Naive thymus-derived CD4-positive, alpha-beta T cell (primary cell): ENCODE data around the gene EVA1B. TPM values are rescaled to one million over a fixed set of nuclear protein-coding genes. Genes with fewer than 3 reads are reported as not detected.
A peak's percentile ranks its signal among the peaks of the same experiment; 100 is the strongest.

Experiments
- ATAC-seq: fragments of 150-1000 bp; cut with Tn5 transposase; 2 replicates; pipeline ENCODE4 v1.10.0; 2021; ENCODE audit warnings: mild to moderate bottlenecking, moderate library complexity
- CTCF ChIA-PET: fragments of 350-600 bp; sonication (Branson Sonifier 250); formaldehyde crosslinking; loops from one replicate; lab custom pipeline; 2021; ENCODE audit warnings: antibody characterized with exemption; lab: Charles Lee
- POLR2A ChIA-PET: fragments of 350-600 bp; sonication (Branson Sonifier 250); formaldehyde crosslinking; loops from one replicate; lab custom pipeline; 2021; ENCODE audit warnings: antibody characterized with exemption, inconsistent platforms; lab: Charles Lee
- DNase-seq, 9 donors: peaks; one replicate each; pipeline versions ENCODE4 v3.0.0 to v3.0.0-alpha.2; 2020 to 2022; ENCODE audit warnings: mixed read lengths in 1 of 9
- H3K27ac ChIP-seq: one replicate; pipeline ENCODE4 v1.7.0; 2013; ENCODE audit warnings: mild to moderate bottlenecking, low read depth, low read length, moderate library complexity
- H3K27me3 ChIP-seq, 2 donors: one replicate each; pipeline ENCODE4 v1.7.0; 2013; ENCODE audit warnings: low read length in 2 of 2, mild to moderate bottlenecking in 2 of 2, moderate library complexity in 2 of 2; ENCODE audit not compliant: control insufficient read depth in 2 of 2, insufficient read depth in 2 of 2
- H3K36me3 ChIP-seq, 3 experiments: 1 replicate in 2 of 3; 2 replicates in 1 of 3; pipeline ENCODE4 v1.7.0; 2013; ENCODE audit warnings: low read length in 3 of 3, mild to moderate bottlenecking in 3 of 3, moderate library complexity in 1 of 3; ENCODE audit not compliant: insufficient read depth in 3 of 3, control insufficient read depth in 2 of 3
- H3K4me1 ChIP-seq, 2 donors: one replicate each; pipeline ENCODE4 v1.7.0; 2013; ENCODE audit warnings: low read length in 2 of 2, mild to moderate bottlenecking in 2 of 2, moderate library complexity in 1 of 2; ENCODE audit not compliant: control insufficient read depth in 2 of 2, insufficient read depth in 2 of 2
- H3K4me3 ChIP-seq: 2 replicates; pipeline ENCODE4 v1.7.0; 2013; ENCODE audit warnings: mild to moderate bottlenecking, low read length
- H3K9me3 ChIP-seq, 3 experiments: 1 replicate in 2 of 3; 2 replicates in 1 of 3; pipeline ENCODE4 v1.7.0; 2013; ENCODE audit warnings: low read length in 3 of 3; ENCODE audit not compliant: control insufficient read depth in 2 of 3
- H3K27ac Mint-ChIP-seq, 9 donors: one replicate each; pipeline ENCODE4 v1.8.0; 2020 to 2022; ENCODE audit warnings: mixed read lengths in 9 of 9, mild to moderate bottlenecking in 8 of 9, moderate library complexity in 5 of 9, inconsistent platforms in 2 of 9
- H3K27me3 Mint-ChIP-seq, 5 donors: one replicate each; pipeline ENCODE4 v1.8.0; 2021 to 2022; ENCODE audit warnings: mixed read lengths in 5 of 5, mild to moderate bottlenecking in 1 of 5
- H3K36me3 Mint-ChIP-seq, 5 donors: one replicate each; pipeline ENCODE4 v1.8.0; 2020 to 2022; ENCODE audit warnings: mixed read lengths in 5 of 5, mild to moderate bottlenecking in 3 of 5, inconsistent platforms in 1 of 5
- H3K4me1 Mint-ChIP-seq, 7 donors: one replicate each; pipeline ENCODE4 v1.8.0; 2020 to 2022; ENCODE audit warnings: mixed read lengths in 7 of 7, mild to moderate bottlenecking in 3 of 7, inconsistent platforms in 1 of 7
- H3K4me3 Mint-ChIP-seq, 10 donors: one replicate each; pipeline ENCODE4 v1.8.0; 2020 to 2022; ENCODE audit warnings: mild to moderate bottlenecking in 10 of 10, mixed read lengths in 10 of 10, moderate library complexity in 6 of 10, inconsistent platforms in 2 of 10
- H3K9me3 Mint-ChIP-seq, 11 donors: one replicate each; pipeline ENCODE4 v1.8.0; 2020 to 2022; ENCODE audit warnings: mixed read lengths in 11 of 11, mild to moderate bottlenecking in 4 of 11, inconsistent platforms in 1 of 11, moderate library complexity in 1 of 11
- intact Hi-C, 2 donors: fragments of 100-400 bp; cut with micrococcal nuclease; formaldehyde crosslinking; loops; one replicate each; pipeline ENCODE4 v1.15.1; 2023
- polyA plus RNA-seq, 2 donors: library from polyadenylated mRNA; unstranded; fragments of 300-500 nt; fragmentation: Illumina TruSeq; gene quantifications; one replicate each; pipeline ENCODE4 v1.2.3, GENCODE V29; 2021
- total RNA-seq, 6 experiments: library from RNA in 5 of 6; stranded (reverse) in 5 of 6; gene quantifications; 1 replicate in 5 of 6; 2 replicates in 1 of 6; pipeline ENCODE4 v1.2.3 and lab custom pipeline; 2021 to 2026

EVA1B gene
- total and polyA plus RNA-seq, 7 experiments from 2014 or later = 0.43 to 12.5 (median 1.5) TPM

GRCh38 chr1:36337830-36338229 lies 14.4 kb upstream of the EVA1B start:
- Mint-ChIP-seq H3K4me1 (peaks cover 6 to 27% (median 19%) of the 10 kb centered on the region in 7 donors), H3K36me3 (peaks cover 0 to 15% (median 5%) of the 10 kb centered on the region in 5 donors), H3K27me3 (no peaks in the 10 kb centered on the region), H3K9me3 (no peaks in the 10 kb centered on the region), H3K27ac (peak overlapping the region in 1 of 9 donors; percentile 15), H3K4me3 (peak overlapping the region in 1 of 10 donors; percentile 20)
- Histone ChIP-seq H3K27ac (no peak overlapping the region), H3K27me3 (no peaks in the 10 kb centered on the region), H3K4me3 (no peak overlapping the region), H3K9me3 (no peaks in the 10 kb centered on the region), H3K36me3 (peaks cover 0 to 28% (median 6%) of the 10 kb centered on the region in 3 experiments), H3K4me1 (peaks cover 0 to 2% of the 10 kb centered on the region in 2 donors)
- ChIA-PET POLR2A (no interaction called here), CTCF (no interaction called here)
- intact Hi-C loops = no loop called here
- no peak for DNase-seq
- ATAC-seq = no peak

- H3K9me3 Mint-ChIP-seq = no peaks in the 10 kb centered on the region
- no peak overlapping the region for H3K4me3 Mint-ChIP-seq
- H3K4me3 ChIP-seq = no peak overlapping the region
- H3K4me1 Mint-ChIP-seq = peaks cover 0 to 17% (median 0%) of the 10 kb centered on the region in 7 donors
- ChIA-PET POLR2A (no interaction called here), CTCF (no interaction called here)
- no peaks in the 10 kb centered on the region for H3K4me1 ChIP-seq
- no peaks in the 10 kb centered on the region for H3K27me3 ChIP-seq
- DNase-seq (no peak), ATAC-seq (no peak)
- intact Hi-C loops = no loop called here
- no peak overlapping the region for H3K27ac Mint-ChIP-seq
- peaks cover 0 to 9% (median 0%) of the 10 kb centered on the region in 5 donors for H3K27me3 Mint-ChIP-seq
- no peaks in the 10 kb centered on the region for H3K36me3 Mint-ChIP-seq
- no peaks in the 10 kb centered on the region for H3K9me3 ChIP-seq
- H3K36me3 ChIP-seq = no peaks in the 10 kb centered on the region
- no peak overlapping the region for H3K27ac ChIP-seq
Observed at GRCh38 chr1:36330940-36331339, 7.5 kb upstream of the EVA1B start.

DNA sequence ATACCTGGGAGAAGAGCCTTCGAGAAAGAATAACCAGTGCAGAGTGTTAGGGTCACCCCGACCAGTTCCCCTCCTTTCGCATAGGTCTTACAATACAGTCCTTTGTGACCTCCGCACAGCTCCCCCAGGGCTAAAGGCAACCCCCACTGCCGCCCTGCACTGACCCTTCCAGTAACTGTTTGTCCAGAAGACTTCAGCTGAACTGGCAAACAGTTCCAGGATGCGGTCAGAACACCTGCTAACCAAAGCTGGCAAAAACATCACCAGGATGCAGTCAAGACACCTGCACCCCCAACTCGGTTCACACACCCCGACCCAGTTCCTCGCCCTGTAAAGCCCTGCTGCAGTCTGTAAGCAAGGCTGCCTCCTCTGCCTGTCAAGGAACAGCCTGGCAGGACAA lies 6.4 kb upstream of the EVA1B start:
- H3K36me3 ChIP-seq = no peaks in the 10 kb centered on the region
- H3K4me3 ChIP-seq = no peak overlapping the region
- no peak overlapping the region for H3K27ac Mint-ChIP-seq
- H3K9me3 Mint-ChIP-seq = no peaks in the 10 kb centered on the region
- H3K27me3 Mint-ChIP-seq = peaks cover 0 to 12% (median 0%) of the 10 kb centered on the region in 5 donors
- H3K4me1 Mint-ChIP-seq = peaks cover 0 to 17% (median under 1%) of the 10 kb centered on the region in 7 donors
- POLR2A ChIA-PET = no interaction called here
- no peaks in the 10 kb centered on the region for H3K27me3 ChIP-seq
- H3K9me3 ChIP-seq = no peaks in the 10 kb centered on the region
- DNase-seq = no peak
- H3K4me3 Mint-ChIP-seq = no peak overlapping the region
- no peak overlapping the region for H3K27ac ChIP-seq
- no peaks in the 10 kb centered on the region for H3K4me1 ChIP-seq
- no peak for ATAC-seq
- intact Hi-C loops = no loop called here
- CTCF ChIA-PET = no interaction called here
- no peaks in the 10 kb centered on the region for H3K36me3 Mint-ChIP-seq

DNA sequence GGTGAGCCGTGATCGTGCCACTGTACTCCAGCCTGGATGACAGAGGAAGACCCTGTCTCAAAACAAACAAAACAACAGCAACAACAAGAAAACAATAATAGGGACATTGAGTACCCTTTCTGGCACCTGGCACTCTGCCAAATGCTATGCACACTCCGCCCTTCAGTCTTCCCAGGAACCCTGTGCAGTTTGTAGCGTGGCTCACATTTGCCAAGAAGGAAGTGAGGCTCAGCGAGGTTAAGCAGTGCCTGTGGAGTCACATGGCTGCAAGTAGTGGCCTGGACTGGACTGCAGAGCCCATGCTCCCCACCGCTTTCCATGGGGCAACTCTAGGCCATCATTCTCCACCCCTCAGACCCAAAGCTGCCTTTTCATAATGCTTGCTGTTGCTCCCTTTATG lies 5.3 kb upstream of the EVA1B start:
- Mint-ChIP-seq H3K27me3 (peaks cover 0 to 12% (median 0%) of the 10 kb centered on the region in 5 donors), H3K27ac (no peak overlapping the region), H3K4me1 (peaks cover 6 to 26% (median 12%) of the 10 kb centered on the region in 7 donors), H3K36me3 (no peaks in the 10 kb centered on the region), H3K9me3 (no peaks in the 10 kb centered on the region), H3K4me3 (no peak overlapping the region)
- intact Hi-C loops = no loop called here
- Histone ChIP-seq H3K36me3 (no peaks in the 10 kb centered on the region), H3K9me3 (no peaks in the 10 kb centered on the region), H3K27ac (no peak overlapping the region), H3K27me3 (no peaks in the 10 kb centered on the region), H3K4me1 (peaks cover 10% of the 10 kb centered on the region in 2 donors), H3K4me3 (no peak overlapping the region)
- no peak for DNase-seq
- ChIA-PET POLR2A (no interaction called here), CTCF (no interaction called here)
- no peak for ATAC-seq

DNA sequence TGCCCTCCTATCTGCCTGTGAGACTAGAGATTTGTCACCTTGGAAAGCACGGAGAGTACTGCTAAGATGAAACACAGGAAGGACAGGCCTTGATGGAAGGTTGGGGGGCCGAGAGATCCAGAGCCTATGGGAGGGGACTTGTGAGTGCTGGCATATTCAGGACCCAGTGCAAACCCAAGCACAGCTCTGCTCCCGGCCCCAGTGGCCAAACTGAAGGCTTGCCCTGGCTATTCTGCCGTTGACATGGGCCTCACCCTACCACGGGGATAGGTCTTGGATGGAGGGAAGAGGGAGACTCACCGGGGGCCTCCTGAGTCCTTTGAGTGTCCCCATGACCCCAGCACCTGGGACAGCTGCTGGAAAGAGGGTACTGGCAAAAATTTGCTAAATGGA lies 4.6 kb upstream of the EVA1B start:
- H3K4me1 ChIP-seq = peaks cover 10 to 11% of the 10 kb centered on the region in 2 donors
- no peak overlapping the region for H3K4me3 Mint-ChIP-seq
- ChIA-PET CTCF (interaction anchor here (2.5 kb wide), 1 partner anchor 15 kb away, joined by 9 read pairs; no protein-coding TSS in a partner anchor), POLR2A (no interaction called here)
- peaks cover 0 to 12% (median 0%) of the 10 kb centered on the region in 5 donors for H3K27me3 Mint-ChIP-seq
- no peak overlapping the region for H3K4me3 ChIP-seq
- peak overlapping the region in 1 of 9 donors; percentile 31 for H3K27ac Mint-ChIP-seq
- H3K27me3 ChIP-seq = no peaks in the 10 kb centered on the region
- no peaks in the 10 kb centered on the region for H3K9me3 Mint-ChIP-seq
- H3K4me1 Mint-ChIP-seq = peaks cover 6 to 27% (median 13%) of the 10 kb centered on the region in 7 donors
- H3K9me3 ChIP-seq = no peaks in the 10 kb centered on the region
- intact Hi-C loops = no loop called here
- H3K36me3 ChIP-seq = no peaks in the 10 kb centered on the region
- H3K27ac ChIP-seq = no peak overlapping the region
- no peak for DNase-seq
- no peaks in the 10 kb centered on the region for H3K36me3 Mint-ChIP-seq
- ATAC-seq = no peak

DNA sequence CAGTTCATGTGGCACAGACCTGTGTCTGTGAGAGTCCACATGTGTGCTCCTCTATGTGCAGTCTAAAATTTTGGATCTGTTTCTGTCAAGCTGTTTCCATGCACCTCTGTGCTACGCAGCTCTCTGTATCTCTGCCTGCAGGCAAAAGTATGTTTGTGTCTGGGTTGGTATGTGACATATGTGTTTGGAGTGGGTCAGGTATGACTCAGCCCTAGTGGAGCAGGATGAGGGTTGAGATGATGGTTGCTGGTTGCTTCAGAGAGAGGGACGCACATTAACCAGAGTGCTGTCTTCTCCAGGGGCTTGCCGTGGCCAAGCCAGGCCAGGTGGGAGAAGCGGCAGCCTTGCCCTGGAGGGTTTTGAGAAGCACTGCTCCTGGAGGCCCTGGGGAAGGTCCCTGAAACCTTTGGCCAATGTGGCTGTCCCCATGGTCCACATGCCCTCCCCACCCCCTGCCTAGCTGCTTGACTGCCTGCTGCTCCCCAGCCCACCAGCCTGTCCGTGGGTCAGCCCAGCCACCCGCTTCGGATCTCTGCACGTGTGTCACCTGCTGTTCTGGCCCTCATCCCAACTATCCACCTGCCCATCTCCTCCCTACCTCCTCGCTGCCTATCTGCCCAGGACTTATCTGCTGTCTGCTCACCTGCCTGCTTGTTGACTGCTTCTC lies 4.1 kb upstream of the EVA1B start:
- CTCF ChIA-PET = interaction anchor here (0.6 to 2.5 kb wide), 2 partner anchors 15 to 112 kb away, joined by 3 to 9 read pairs; no protein-coding TSS in a partner anchor
- H3K4me3 ChIP-seq = no peak overlapping the region
- Mint-ChIP-seq H3K27me3 (peaks cover 0 to 12% (median 0%) of the 10 kb centered on the region in 5 donors), H3K36me3 (no peaks in the 10 kb centered on the region), H3K27ac (peak overlapping the region in 2 of 9 donors; percentile 31 to 44), H3K9me3 (no peaks in the 10 kb centered on the region), H3K4me3 (no peak overlapping the region), H3K4me1 (peaks cover 6 to 27% (median 13%) of the 10 kb centered on the region in 7 donors)
- no peaks in the 10 kb centered on the region for H3K27me3 ChIP-seq
- intact Hi-C loops = no loop called here
- no peak for DNase-seq
- POLR2A ChIA-PET = no interaction called here
- H3K27ac ChIP-seq = no peak overlapping the region
- no peaks in the 10 kb centered on the region for H3K9me3 ChIP-seq
- H3K4me1 ChIP-seq = peaks cover 10 to 11% of the 10 kb centered on the region in 2 donors
- no peak for ATAC-seq
- no peaks in the 10 kb centered on the region for H3K36me3 ChIP-seq

GRCh38 chr1:36326499-36326898 lies 3.1 kb upstream of the EVA1B start:
- H3K27ac Mint-ChIP-seq = peak overlapping the region in 1 of 9 donors; percentile 68

More at GRCh38 chr1:36326499-36326898, 3.1 kb upstream of the EVA1B start:
- H3K27me3 ChIP-seq = no peaks in the 10 kb centered on the region
- H3K4me1 ChIP-seq = peaks cover 10 to 11% of the 10 kb centered on the region in 2 donors
- H3K9me3 ChIP-seq = no peaks in the 10 kb centered on the region
- no peak overlapping the region for H3K27ac ChIP-seq
- no peaks in the 10 kb centered on the region for H3K36me3 ChIP-seq
- Mint-ChIP-seq H3K4me3 (no peak overlapping the region), H3K9me3 (no peaks in the 10 kb centered on the region), H3K36me3 (peaks cover 0 to 3% (median 0%) of the 10 kb centered on the region in 5 donors), H3K4me1 (peaks cover 7 to 31% (median 18%) of the 10 kb centered on the region in 7 donors), H3K27me3 (peaks cover 0 to 11% (median 0%) of the 10 kb centered on the region in 5 donors)
- ATAC-seq (no peak), DNase-seq (no peak)
- ChIA-PET CTCF (interaction anchor here (2.5 kb wide), 1 partner anchor 16 kb away, joined by 9 read pairs; no protein-coding TSS in a partner anchor), POLR2A (no interaction called here)
- H3K4me3 ChIP-seq = no peak overlapping the region
- intact Hi-C loops = no loop called here
